Activated T-cell treated with anti-CD3 and anti-CD28 coated beads, Interleukin-2, amount 50 U/mL, for 72 hours (primary cell): ENCODE measurements around the gene CNMD. TPM values are rescaled to one million over a fixed set of nuclear protein-coding genes. Genes with fewer than 3 reads are reported as not detected.

Experiments used
- total RNA-seq, 2 donors: library from RNA; stranded (reverse); gene quantifications; one replicate each; pipeline ENCODE4 v1.2.3, GENCODE V29; 2022

The CNMD gene
- total RNA-seq, 2 donors from 2014 or later: not detected

Other genes starting within 250 kb of the CNMD start
- 10 to 100 TPM; 12.3 TPM for gene HNRNPA1L2, start 97.4 kb downstream of the CNMD start, total RNA-seq
- gene SUGT1, start 87.0 kb downstream of the CNMD start, total RNA-seq: 10 to 100 TPM; 47.9 to 51.0 TPM
- not detected for gene PCDH8, start 108.8 kb upstream of the CNMD start, total RNA-seq